Stomach (tissue), 4 donors: ENCODE results near the gene AXIN2.

Experiments
- EP300 ChIP-seq: sonication (generic); formaldehyde crosslinking; IDR thresholded peaks from one replicate; pipeline ENCODE4 v1.6.1; 2017; ENCODE audit warnings: antibody characterized with exemption
- TF ChIP-seq, protein P1 (sequence below), 7 experiments: fragments of 450-650 bp in 4 of 7; fragments of 200-600 bp in 3 of 7; sonication (generic) in 3 of 7; IDR thresholded peaks; one replicate each; pipeline ENCODE4 v1.5.1; 2016 to 2019; ENCODE audit warnings: antibody characterized with exemption in 7 of 7, control low read depth in 2 of 7, mild to moderate bottlenecking in 1 of 7

DNA sequence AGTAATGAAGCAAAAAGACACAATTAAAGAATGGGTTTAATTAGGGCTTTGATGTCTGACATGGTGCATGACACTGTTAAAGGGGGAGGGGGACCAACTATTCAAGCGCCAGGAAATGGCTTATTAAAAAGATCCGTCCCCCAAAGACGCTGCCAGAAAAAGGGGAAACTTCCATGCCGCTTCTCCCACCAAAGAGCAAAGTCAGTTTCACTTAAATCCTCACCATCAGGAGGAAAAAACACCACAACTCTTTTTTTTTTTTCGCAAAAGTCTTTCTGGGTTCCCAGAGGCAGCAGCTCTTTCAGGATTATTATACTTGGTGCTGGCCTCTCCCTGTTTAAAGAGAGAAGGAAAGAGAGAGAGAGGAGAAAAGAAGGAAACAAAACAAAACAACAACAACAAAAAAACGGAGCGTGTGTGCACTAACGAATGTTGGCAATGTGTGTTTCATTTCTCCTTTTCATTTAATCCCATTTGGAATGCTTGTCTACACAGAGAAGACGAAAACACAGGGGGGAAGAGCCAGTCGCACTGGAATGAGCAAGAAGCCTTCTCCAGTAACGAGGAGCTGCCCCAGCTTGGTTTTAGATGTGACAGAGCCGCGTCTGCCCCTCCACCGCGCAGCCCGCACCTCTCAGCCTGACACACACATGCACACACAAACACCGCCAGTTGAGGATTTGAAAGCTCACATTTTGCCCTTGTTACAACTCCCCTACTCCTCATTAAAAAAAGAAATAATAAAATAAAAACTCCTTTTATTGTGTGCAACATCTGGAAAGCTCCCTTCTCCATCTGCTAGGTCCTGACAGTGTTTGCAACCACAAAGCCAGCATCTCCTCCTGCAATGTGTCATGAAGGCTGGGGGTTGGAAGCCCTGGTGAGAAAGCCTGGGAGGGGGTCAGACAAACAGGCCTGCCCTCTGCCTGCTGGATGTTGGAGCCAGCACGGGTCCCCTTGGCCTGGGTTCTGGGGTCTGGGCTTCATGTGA is 32.7 kb upstream of the AXIN2 start:
- TF ChIP-seq, protein P1, sequence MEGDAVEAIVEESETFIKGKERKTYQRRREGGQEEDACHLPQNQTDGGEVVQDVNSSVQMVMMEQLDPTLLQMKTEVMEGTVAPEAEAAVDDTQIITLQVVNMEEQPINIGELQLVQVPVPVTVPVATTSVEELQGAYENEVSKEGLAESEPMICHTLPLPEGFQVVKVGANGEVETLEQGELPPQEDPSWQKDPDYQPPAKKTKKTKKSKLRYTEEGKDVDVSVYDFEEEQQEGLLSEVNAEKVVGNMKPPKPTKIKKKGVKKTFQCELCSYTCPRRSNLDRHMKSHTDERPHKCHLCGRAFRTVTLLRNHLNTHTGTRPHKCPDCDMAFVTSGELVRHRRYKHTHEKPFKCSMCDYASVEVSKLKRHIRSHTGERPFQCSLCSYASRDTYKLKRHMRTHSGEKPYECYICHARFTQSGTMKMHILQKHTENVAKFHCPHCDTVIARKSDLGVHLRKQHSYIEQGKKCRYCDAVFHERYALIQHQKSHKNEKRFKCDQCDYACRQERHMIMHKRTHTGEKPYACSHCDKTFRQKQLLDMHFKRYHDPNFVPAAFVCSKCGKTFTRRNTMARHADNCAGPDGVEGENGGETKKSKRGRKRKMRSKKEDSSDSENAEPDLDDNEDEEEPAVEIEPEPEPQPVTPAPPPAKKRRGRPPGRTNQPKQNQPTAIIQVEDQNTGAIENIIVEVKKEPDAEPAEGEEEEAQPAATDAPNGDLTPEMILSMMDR (IDR thresholded peaks at IDR 0.05) = no peak
- TF ChIP-seq EP300 = no peak
